Spleen (tissue), 11 donors: Measurements from ENCODE around the gene PTPRK. TPM values are rescaled to one million over a fixed set of nuclear protein-coding genes. Genes with fewer than 3 reads are reported as not detected.

Experiments
- DNase-seq: peaks from one replicate; pipeline ENCODE4 v3.0.0-alpha.2; 2020
- H3K27ac ChIP-seq, 8 donors: fragments of 200-600 bp; sonication (generic) in 7 of 8; 1 replicate in 4 of 8; 2 replicates in 4 of 8; pipeline versions ENCODE4 v1.5.0 to v1.8.0; 2016 to 2021; ENCODE audit warnings: inconsistent platforms in 4 of 8, mild to moderate bottlenecking in 4 of 8, moderate library complexity in 1 of 8
- H3K27me3 ChIP-seq, 7 donors: fragments of 200-600 bp; sonication (generic) in 6 of 7; replicated peaks in 1 of 7; 1 replicate in 4 of 7; 2 replicates in 3 of 7; pipeline versions ENCODE4 v1.5.0 to v1.8.0; 2016 to 2021; ENCODE audit warnings: inconsistent platforms in 3 of 7, mild to moderate bottlenecking in 1 of 7
- H3K36me3 ChIP-seq, 6 donors: fragments of 200-600 bp; sonication (generic) in 5 of 6; 1 replicate in 4 of 6; 2 replicates in 2 of 6; pipeline versions ENCODE4 v1.5.0 to v1.8.0; 2016 to 2021; ENCODE audit warnings: inconsistent platforms in 2 of 6
- H3K4me1 ChIP-seq, 6 donors: fragments of 200-600 bp; sonication (generic) in 5 of 6; 1 replicate in 3 of 6; 2 replicates in 3 of 6; pipeline versions ENCODE4 v1.5.0 to v1.8.0; 2016 to 2021; ENCODE audit warnings: inconsistent platforms in 3 of 6
- H3K4me3 ChIP-seq, 8 donors: fragments of 200-600 bp; sonication (generic) in 7 of 8; 1 replicate in 4 of 8; 2 replicates in 4 of 8; pipeline versions ENCODE4 v1.5.0 to v1.8.0; 2016 to 2021; ENCODE audit warnings: inconsistent platforms in 4 of 8, mild to moderate bottlenecking in 4 of 8, moderate library complexity in 2 of 8
- H3K9me3 ChIP-seq, 8 donors: fragments of 200-600 bp; sonication (generic) in 7 of 8; 1 replicate in 4 of 8; 2 replicates in 4 of 8; pipeline versions ENCODE4 v1.5.0 to v1.8.0; 2016 to 2021; ENCODE audit warnings: inconsistent platforms in 4 of 8
- POLR2A ChIP-seq, 3 donors: fragments of 450-650 bp; IDR thresholded peaks; one replicate each; pipeline ENCODE4 v1.5.1; 2017; ENCODE audit warnings: antibody characterized with exemption in 3 of 3, mild to moderate bottlenecking in 1 of 3
- POLR2AphosphoS5 ChIP-seq, 3 donors: sonication (generic); formaldehyde crosslinking; IDR thresholded peaks; one replicate each; pipeline ENCODE4 v1.5.1; 2017; ENCODE audit warnings: antibody characterized with exemption in 3 of 3
- WGBS, 5 donors: extraction: QIAGEN DNeasy Blood & Tissue Kit in 3 of 5; methylation state at CpG; one replicate each; pipeline versions ENCODE4 v1.1.5 to v1.1.7; 2013 to 2018; 5-methylcytosine and 5-hydroxymethylcytosine counted together
- intact Hi-C: fragments of 100-400 bp; cut with DNase I; formaldehyde crosslinking; loops from one replicate; pipeline ENCODE4 v1.15.0; 2023; ENCODE audit warnings: low total_unique reads
- polyA plus RNA-seq, 3 donors: library from polyadenylated mRNA; stranded (reverse); fragments of 200-250 nt; gene quantifications; one replicate each; pipeline ENCODE4 v1.2.1, GENCODE V29; 2013
- total RNA-seq, 7 donors: library from RNA; depleted of rRNA in 3 of 7; stranded (reverse); fragments of >200 nt in 3 of 7; fragmentation: NEBNext Ultra II Directional in 4 of 7; extraction: Animal tissue kit (Norgen Biotek cat#: 25700) in 4 of 7; gene quantifications; one replicate each; pipeline versions ENCODE4 v1.1.0 to v1.2.1, GENCODE V29; 2016 to 2021
- TF ChIP-seq, protein P1 (sequence below), 11 experiments: fragments of 200-600 bp in 7 of 11; fragments of 450-650 bp in 4 of 11; sonication (generic) in 4 of 11; IDR thresholded peaks in 8 of 11; conservative IDR thresholded peaks in 3 of 11; 1 replicate in 7 of 11; 2 replicates in 4 of 11; pipeline versions ENCODE4 v1.4.0 to v1.8.0; 2016 to 2021; ENCODE audit warnings: antibody characterized with exemption in 11 of 11, inconsistent platforms in 4 of 11, mild to moderate bottlenecking in 1 of 11
- donor health status: healthy with polysubstance abuse.
- donor health status: DM: no; HTN: no; CAD: no; lungs with moderate emphysema.
- donor health status: DM: no; HTN: no; CAD: no.
- donor health status: Bipolar disorder and iron deficiency.
- donor health status: healthy.
- donor health status: DM: no; HTN: no; CAD: no.
- donor health status: DM: yes; HTN: yes; CAD: no.

Gene PTPRK
- total and polyA plus RNA-seq, 10 donors = 3.3 to 67.8 (median 34.0) TPM

DNA sequence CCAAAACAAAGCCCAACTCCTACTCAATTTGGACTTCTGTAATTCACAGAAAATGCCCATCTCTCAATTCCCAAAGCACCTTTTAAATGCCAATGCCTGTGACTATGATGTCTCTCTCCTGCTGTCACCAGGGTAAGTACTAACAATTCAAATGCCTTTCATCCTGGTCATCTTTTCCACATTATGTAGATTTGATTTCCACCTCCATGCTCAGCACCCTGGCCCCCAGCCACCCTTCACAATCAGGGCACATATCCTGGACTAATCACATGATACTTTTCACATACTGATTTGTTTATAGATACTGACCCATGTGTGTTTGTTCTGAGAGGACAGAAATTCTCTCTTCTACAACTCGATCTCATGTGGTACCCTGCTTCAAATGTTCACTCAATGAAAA lies 236.3 kb downstream of the PTPRK start:
- WGBS, 5 donors = 65 to 88% (median 83%) methylated on average over 1 of the region's 1 CpG
- intact Hi-C loops = no loop called here
- no peak for TF ChIP-seq POLR2AphosphoS5 (IDR thresholded peaks at IDR 0.05)
- TF ChIP-seq POLR2A (IDR thresholded peaks at IDR 0.05) = no peak
- TF ChIP-seq, protein P1, sequence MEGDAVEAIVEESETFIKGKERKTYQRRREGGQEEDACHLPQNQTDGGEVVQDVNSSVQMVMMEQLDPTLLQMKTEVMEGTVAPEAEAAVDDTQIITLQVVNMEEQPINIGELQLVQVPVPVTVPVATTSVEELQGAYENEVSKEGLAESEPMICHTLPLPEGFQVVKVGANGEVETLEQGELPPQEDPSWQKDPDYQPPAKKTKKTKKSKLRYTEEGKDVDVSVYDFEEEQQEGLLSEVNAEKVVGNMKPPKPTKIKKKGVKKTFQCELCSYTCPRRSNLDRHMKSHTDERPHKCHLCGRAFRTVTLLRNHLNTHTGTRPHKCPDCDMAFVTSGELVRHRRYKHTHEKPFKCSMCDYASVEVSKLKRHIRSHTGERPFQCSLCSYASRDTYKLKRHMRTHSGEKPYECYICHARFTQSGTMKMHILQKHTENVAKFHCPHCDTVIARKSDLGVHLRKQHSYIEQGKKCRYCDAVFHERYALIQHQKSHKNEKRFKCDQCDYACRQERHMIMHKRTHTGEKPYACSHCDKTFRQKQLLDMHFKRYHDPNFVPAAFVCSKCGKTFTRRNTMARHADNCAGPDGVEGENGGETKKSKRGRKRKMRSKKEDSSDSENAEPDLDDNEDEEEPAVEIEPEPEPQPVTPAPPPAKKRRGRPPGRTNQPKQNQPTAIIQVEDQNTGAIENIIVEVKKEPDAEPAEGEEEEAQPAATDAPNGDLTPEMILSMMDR (IDR thresholded peaks at IDR 0.05 in 8 of 11, conservative IDR thresholded peaks at IDR 0.05 in 3 of 11) = no peak
- no peak for DNase-seq
- Histone ChIP-seq H3K27ac (no peak overlapping the region), H3K9me3 (no peaks in the 10 kb centered on the region), H3K4me3 (no peak overlapping the region), H3K36me3 (no peaks in the 10 kb centered on the region), H3K4me1 (peaks cover 0 to 11% (median 4%) of the 10 kb centered on the region in 6 donors), H3K27me3 (no peaks in the 10 kb centered on the region)

DNA sequence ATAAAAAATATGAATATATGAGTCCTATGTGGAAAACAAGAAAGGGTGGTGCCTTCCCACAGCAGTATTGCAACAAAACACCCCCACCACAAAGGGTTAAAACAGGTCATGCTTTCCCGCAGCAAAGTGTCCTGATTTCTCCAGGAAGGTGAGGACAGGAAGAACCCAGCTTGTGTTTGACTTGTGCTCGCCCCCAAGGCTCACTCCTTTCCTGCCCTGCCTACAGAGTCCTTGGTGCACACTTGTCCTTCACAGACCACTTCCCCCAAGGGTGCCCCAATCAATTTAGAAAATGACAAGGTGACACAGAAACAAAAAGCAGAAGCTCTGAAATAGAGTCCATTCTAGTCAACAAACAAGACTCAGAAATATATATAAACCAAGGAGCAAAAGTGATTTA lies 237.4 kb downstream of the PTPRK start:
- intact Hi-C loops = no loop called here
- whole genome bisulfite sequencing, 5 donors = 17 to 33% (median 24%) methylated on average over 2 of the region's 2 CpGs
- TF ChIP-seq POLR2AphosphoS5 (IDR thresholded peaks at IDR 0.05) (no peak), POLR2A (IDR thresholded peaks at IDR 0.05) (no peak)
- TF ChIP-seq, protein P1 (IDR thresholded peaks at IDR 0.05 in 8 of 11, conservative IDR thresholded peaks at IDR 0.05 in 3 of 11) = no peak
- Histone ChIP-seq H3K27ac (no peak overlapping the region), H3K27me3 (no peaks in the 10 kb centered on the region), H3K9me3 (no peaks in the 10 kb centered on the region), H3K4me3 (no peak overlapping the region), H3K4me1 (peaks cover 0 to 11% (median 4%) of the 10 kb centered on the region in 6 donors), H3K36me3 (no peaks in the 10 kb centered on the region)
- DNase-seq = no peak

DNA sequence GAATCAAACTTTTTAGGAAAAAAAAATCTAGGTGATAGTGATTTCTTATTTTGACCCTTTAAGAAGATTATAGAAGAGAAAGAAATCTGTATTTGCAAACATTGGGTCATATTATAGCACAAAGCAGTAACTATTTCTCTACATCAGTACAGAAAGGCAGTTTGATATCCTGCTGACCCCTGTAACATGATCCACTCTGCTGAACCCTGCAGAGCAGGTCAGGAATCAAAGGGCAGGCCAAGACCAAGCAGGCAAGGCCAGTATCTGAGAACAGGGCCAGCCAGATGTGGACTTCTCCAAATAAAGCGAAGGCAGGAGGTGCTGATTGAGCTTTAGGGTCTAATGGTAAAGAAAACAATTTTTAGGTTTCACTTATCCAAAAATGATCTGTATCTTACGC lies 239.4 kb downstream of the PTPRK start:
- no peak overlapping the region for H3K4me3 ChIP-seq
- 89 to 100% (median 95%) methylated on average over 2 of the region's 2 CpGs for WGBS, 5 donors
- H3K27me3 ChIP-seq = no peaks in the 10 kb centered on the region
- intact Hi-C loops = no loop called here
- DNase-seq = no peak
- H3K4me1 ChIP-seq = peaks cover 0 to 11% (median 4%) of the 10 kb centered on the region in 6 donors
- no peak overlapping the region for H3K27ac ChIP-seq
- no peak for TF ChIP-seq POLR2AphosphoS5 (IDR thresholded peaks at IDR 0.05)
- no peak for TF ChIP-seq POLR2A (IDR thresholded peaks at IDR 0.05)
- TF ChIP-seq, protein P1 (IDR thresholded peaks at IDR 0.05 in 8 of 11, conservative IDR thresholded peaks at IDR 0.05 in 3 of 11) = no peak
- no peaks in the 10 kb centered on the region for H3K36me3 ChIP-seq
- H3K9me3 ChIP-seq = no peaks in the 10 kb centered on the region

DNA sequence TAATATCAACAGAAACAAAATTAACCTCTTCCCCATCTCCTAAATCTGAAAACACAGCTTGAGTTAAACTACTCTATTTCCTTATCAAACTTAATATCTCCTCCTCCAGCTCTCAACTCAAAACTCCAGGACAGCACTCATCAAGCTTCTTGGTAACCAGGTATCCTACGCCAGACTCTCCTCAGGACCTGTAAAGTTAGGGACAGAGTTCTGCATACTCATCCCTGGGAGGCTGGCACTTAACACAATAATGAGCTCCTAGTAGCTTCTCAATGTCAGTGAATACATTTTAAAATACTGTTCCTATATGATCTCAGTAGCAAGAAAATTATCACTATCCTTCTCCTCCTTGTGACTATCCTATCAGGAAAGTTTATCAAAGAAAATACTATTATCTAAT lies 240.3 kb downstream of the PTPRK start:
- TF ChIP-seq, protein P1 (IDR thresholded peaks at IDR 0.05 in 8 of 11, conservative IDR thresholded peaks at IDR 0.05 in 3 of 11) = no peak
- TF ChIP-seq POLR2AphosphoS5 (IDR thresholded peaks at IDR 0.05) (no peak), POLR2A (IDR thresholded peaks at IDR 0.05) (no peak)
- Histone ChIP-seq H3K36me3 (no peaks in the 10 kb centered on the region), H3K4me1 (peaks cover 0 to 11% (median 4%) of the 10 kb centered on the region in 6 donors), H3K27me3 (no peaks in the 10 kb centered on the region), H3K4me3 (no peak overlapping the region), H3K9me3 (no peaks in the 10 kb centered on the region), H3K27ac (no peak overlapping the region)
- intact Hi-C loops = no loop called here
- 92 to 100% (median 97%) methylated on average over 1 of the region's 1 CpG for WGBS, 5 donors
- DNase-seq = no peak
